Upper lobe of left lung (tissue), 6 donors: ENCODE data around the gene ARMH3. TPM values are rescaled to one million over a fixed set of nuclear protein-coding genes. Genes with fewer than 3 reads are reported as not detected.
A peak's percentile ranks its signal among the peaks of the same experiment; 100 is the strongest.

Experiments used
- ATAC-seq, 2 donors: fragments of 200-7000 bp; cut with Tn5 transposase; one replicate each; pipeline ENCODE4 v1.9.1; 2022; ENCODE audit warnings: mild to moderate bottlenecking in 2 of 2, moderate library complexity in 2 of 2; ENCODE audit not compliant: low FRiP score in 2 of 2
- DNase-seq, 2 donors: peaks; one replicate each; pipeline ENCODE4 v3.0.0-alpha.2; 2019 to 2020
- H3K27ac ChIP-seq, 4 donors: fragments of 200-600 bp; sonication (generic); one replicate each; pipeline ENCODE4 v1.5.1; 2016 to 2019
- H3K27me3 ChIP-seq, 4 donors: fragments of 200-600 bp; sonication (generic); one replicate each; pipeline ENCODE4 v1.5.1; 2017 to 2019
- H3K36me3 ChIP-seq, 4 donors: fragments of 200-600 bp; sonication (generic); one replicate each; pipeline ENCODE4 v1.5.1; 2016 to 2019
- H3K4me1 ChIP-seq, 4 donors: fragments of 200-600 bp; sonication (generic); one replicate each; pipeline ENCODE4 v1.5.1; 2018 to 2019
- H3K4me3 ChIP-seq, 4 donors: fragments of 200-600 bp; sonication (generic); one replicate each; pipeline ENCODE4 v1.5.1; 2017 to 2019; ENCODE audit warnings: mild to moderate bottlenecking in 2 of 4, moderate library complexity in 1 of 4
- H3K9me3 ChIP-seq, 4 donors: fragments of 200-600 bp; sonication (generic); one replicate each; pipeline ENCODE4 v1.5.1; 2018 to 2019
- CTCF ChIP-seq, 6 experiments: fragments of 450-650 bp in 4 of 6; fragments of 200-600 bp in 2 of 6; sonication (generic) in 2 of 6; IDR thresholded peaks; one replicate each; pipeline ENCODE4 v1.5.1; 2016 to 2019; ENCODE audit warnings: antibody characterized with exemption in 6 of 6
- EP300 ChIP-seq, 4 donors: sonication (generic); formaldehyde crosslinking; IDR thresholded peaks; one replicate each; pipeline ENCODE4 v1.5.1; 2017; ENCODE audit warnings: antibody characterized with exemption in 4 of 4, control low read depth in 2 of 4
- POLR2A ChIP-seq, 4 donors: fragments of 450-650 bp; IDR thresholded peaks; one replicate each; pipeline ENCODE4 v1.5.1; 2016 to 2017; ENCODE audit warnings: antibody characterized with exemption in 4 of 4, mild to moderate bottlenecking in 2 of 4
- POLR2AphosphoS5 ChIP-seq, 2 donors: sonication (generic); formaldehyde crosslinking; IDR thresholded peaks; one replicate each; pipeline ENCODE4 v1.5.1; 2017; ENCODE audit warnings: antibody characterized with exemption in 2 of 2
- WGBS, 2 donors: methylation state at CpG; one replicate each; pipeline ENCODE4 v1.1.5; 2017 to 2018; 5-methylcytosine and 5-hydroxymethylcytosine counted together
- total RNA-seq, 6 donors: library from RNA; depleted of rRNA in 4 of 6; stranded (reverse); fragments of >200 nt in 4 of 6; gene quantifications; one replicate each; pipeline versions ENCODE4 v1.1.0 to v1.2.1, GENCODE V29; 2016 to 2021
- donor health status: DM: no; HTN: no; CAD: no; lungs with moderate emphysema.
- donor health status: DM: no; HTN: yes; CAD: no; lungs with severe emphysema.

The ARMH3 gene
- total RNA-seq, 6 donors from 2014 or later, result 14.4 to 39.8 (median 25.5) TPM

GRCh38 chr10:102033787-102034186 lies 22.2 kb downstream of the ARMH3 start:
- DNase-seq, result no peak
- Histone ChIP-seq H3K36me3 (peaks cover 1 to 75% (median 58%) of the 10 kb centered on the region in 4 donors), H3K4me1 (no peaks in the 10 kb centered on the region), H3K27me3 (no peaks in the 10 kb centered on the region), H3K9me3 (no peaks in the 10 kb centered on the region), H3K4me3 (no peak overlapping the region), H3K27ac (no peak overlapping the region)
- ATAC-seq, result no peak
- WGBS, 2 donors, result 85 to 88% methylated on average over 2 of the region's 2 CpGs
- TF ChIP-seq EP300 (IDR thresholded peaks at IDR 0.05) (no peak), POLR2AphosphoS5 (IDR thresholded peaks at IDR 0.05) (no peak), CTCF (IDR thresholded peaks at IDR 0.05) (no peak), POLR2A (IDR thresholded peaks at IDR 0.05) (no peak)

GRCh38 chr10:102027261-102027660 lies 28.7 kb downstream of the ARMH3 start:
- no peak overlapping the region for H3K27ac ChIP-seq
- ATAC-seq, result no peak
- H3K9me3 ChIP-seq, result no peaks in the 10 kb centered on the region
- no peak for DNase-seq
- TF ChIP-seq EP300 (IDR thresholded peaks at IDR 0.05) (no peak), POLR2A (IDR thresholded peaks at IDR 0.05) (no peak), CTCF (IDR thresholded peaks at IDR 0.05) (no peak), POLR2AphosphoS5 (IDR thresholded peaks at IDR 0.05) (no peak)
- no peak overlapping the region for H3K4me3 ChIP-seq
- WGBS, 2 donors, result 84 to 94% methylated on average over 2 of the region's 2 CpGs
- no peaks in the 10 kb centered on the region for H3K27me3 ChIP-seq
- H3K4me1 ChIP-seq, result peaks cover 0 to 4% (median 2%) of the 10 kb centered on the region in 4 donors
- H3K36me3 ChIP-seq, result peaks cover 0 to 85% (median 56%) of the 10 kb centered on the region in 4 donors

GRCh38 chr10:102024799-102025198 lies 31.2 kb downstream of the ARMH3 start:
- 47 to 59% methylated on average over 3 of the region's 3 CpGs for WGBS, 2 donors
- H3K4me1 ChIP-seq, result peaks cover 0 to 4% (median 2%) of the 10 kb centered on the region in 4 donors
- no peaks in the 10 kb centered on the region for H3K27me3 ChIP-seq
- TF ChIP-seq POLR2AphosphoS5 (IDR thresholded peaks at IDR 0.05) (no peak), POLR2A (IDR thresholded peaks at IDR 0.05) (no peak), EP300 (IDR thresholded peaks at IDR 0.05) (no peak), CTCF (IDR thresholded peaks at IDR 0.05) (no peak)
- DNase-seq (no peak), ATAC-seq (peak in 1 of 2 donors; percentile 29)
- no peaks in the 10 kb centered on the region for H3K9me3 ChIP-seq
- H3K36me3 ChIP-seq, result peaks cover 0 to 84% (median 45%) of the 10 kb centered on the region in 4 donors
- no peak overlapping the region for H3K4me3 ChIP-seq
- no peak overlapping the region for H3K27ac ChIP-seq

- Histone ChIP-seq H3K27me3 (no peaks in the 10 kb centered on the region), H3K4me1 (peaks cover 0 to 4% (median 2%) of the 10 kb centered on the region in 4 donors), H3K4me3 (no peak overlapping the region), H3K27ac (no peak overlapping the region), H3K9me3 (no peaks in the 10 kb centered on the region), H3K36me3 (peaks cover 5 to 87% (median 43%) of the 10 kb centered on the region in 4 donors)
- no peak for TF ChIP-seq POLR2AphosphoS5 (IDR thresholded peaks at IDR 0.05)
- TF ChIP-seq EP300 (IDR thresholded peaks at IDR 0.05), result no peak
- TF ChIP-seq CTCF (IDR thresholded peaks at IDR 0.05), result no peak
- TF ChIP-seq POLR2A (IDR thresholded peaks at IDR 0.05), result no peak
- ATAC-seq (no peak), DNase-seq (no peak)
- WGBS, 2 donors, result 98 to 100% methylated on average over 2 of the region's 2 CpGs
Observed at GRCh38 chr10:102020938-102021337, 35.0 kb downstream of the ARMH3 start.

GRCh38 chr10:102017295-102017694 lies 38.7 kb downstream of the ARMH3 start:
- Histone ChIP-seq H3K4me3 (no peak overlapping the region), H3K4me1 (no peaks in the 10 kb centered on the region), H3K36me3 (peaks cover 5 to 90% (median 33%) of the 10 kb centered on the region in 4 donors), H3K9me3 (no peaks in the 10 kb centered on the region), H3K27ac (no peak overlapping the region), H3K27me3 (no peaks in the 10 kb centered on the region)
- no peak for TF ChIP-seq POLR2AphosphoS5 (IDR thresholded peaks at IDR 0.05)
- no peak for TF ChIP-seq POLR2A (IDR thresholded peaks at IDR 0.05)
- TF ChIP-seq EP300 (IDR thresholded peaks at IDR 0.05), result no peak
- ATAC-seq, result no peak
- 80 to 92% methylated on average over 2 of the region's 2 CpGs for WGBS, 2 donors
- no peak for DNase-seq
